ENCODE measurements around the gene CEP55.

- TF ChIP-seq EZH2 (IDR thresholded peaks at IDR 0.05; ENCODE audit: borderline replicate concordance, low read depth, low read length, poor library complexity, severe bottlenecking) (no peak), CTCF (conservative IDR thresholded peaks at IDR 0.05; ENCODE audit: low read depth, low read length) (no peak)
Observed at GRCh38 chr10:93496322-93497041, at the start of gene CEP55.
